Measurements from ENCODE around the gene TNK2. TPM values are rescaled to one million over a fixed set of nuclear protein-coding genes. Genes with fewer than 3 reads are reported as not detected.

TNK2 gene
- total and polyA plus RNA-seq, 2 donors (not counting 3 experiments of a cell fraction or from before 2014, with no cell fraction given): 18.6 to 71.6 TPM

DNA sequence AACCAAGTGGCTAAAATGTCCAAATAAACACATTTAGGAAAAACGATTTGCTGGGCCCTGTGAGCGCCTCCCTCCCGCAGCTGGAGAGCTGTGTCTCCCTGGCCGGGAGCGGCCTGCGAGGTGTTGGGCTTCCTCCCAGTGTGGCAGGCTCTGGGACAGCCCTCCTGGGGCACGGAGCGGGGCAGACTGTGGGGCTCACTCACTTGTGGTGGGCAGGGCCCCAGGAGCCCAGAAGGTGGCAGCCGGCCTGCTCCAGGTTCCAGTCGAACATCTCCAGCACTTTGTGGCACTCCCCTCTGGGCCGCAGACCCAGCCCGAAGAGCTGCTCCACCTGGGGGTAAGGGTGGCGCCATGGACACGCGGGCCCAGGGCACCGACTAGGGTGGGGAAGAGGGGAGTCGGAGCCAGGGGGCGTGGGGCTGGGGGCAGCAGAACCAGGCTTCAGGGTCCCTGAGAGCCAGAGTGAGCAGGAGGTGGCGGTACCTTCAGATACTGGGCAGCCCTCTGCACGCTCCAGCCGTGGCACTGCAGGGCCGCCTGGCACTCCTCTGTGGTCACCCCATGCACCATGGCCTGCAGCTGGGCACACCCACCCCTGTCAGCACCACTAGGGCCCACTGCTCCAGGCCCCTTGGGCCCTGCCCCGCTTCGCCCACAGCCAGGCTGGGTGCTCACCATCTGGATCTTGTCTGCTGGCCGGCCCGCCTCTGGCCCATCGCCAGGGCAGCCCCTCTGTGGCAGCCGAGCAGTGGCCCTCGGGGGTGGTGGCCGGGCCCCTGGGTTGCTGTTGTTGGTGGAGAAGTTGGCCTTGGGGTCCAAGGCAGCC lies 41.5 kb downstream of the TNK2 start:
- dilution Hi-C loops (cut with MboI; ENCODE audit: extremely low pct_ligation_motif_present, low sequenced_read_pairs) (no loop called here), intact Hi-C loops (cut with micrococcal nuclease) (no loop called here)

More for the DNA sequence above, 41.5 kb downstream of the TNK2 start:
- DNase-seq (ENCODE audit: low read depth, low spot score) (no peak), FAIRE-seq (no peak)
- CTCF ChIA-PET: interaction anchor here (8.6 kb wide), 1 partner anchor 27 kb away, joined by 67 read pairs; no protein-coding TSS in a partner anchor
- H3K9me1 ChIP-seq (replicated peaks; ENCODE audit: control insufficient read depth, extremely low read depth, insufficient read depth, low read length): no peaks in the 10 kb centered on the region
- H3K27me3 ChIP-seq (ENCODE audit: control insufficient read depth in 2 of 2, insufficient read depth in 2 of 2, low read length in 2 of 2): no peaks in the 10 kb centered on the region
- H3K36me3 ChIP-seq (ENCODE audit: control insufficient read depth in 2 of 2, extremely low read depth in 1 of 2, insufficient read depth in 2 of 2, low read length in 2 of 2): peaks cover 3 to 37% of the 10 kb centered on the region in 2 experiments
- H3K4me3 ChIP-seq (replicated peaks in 1 of 3; ENCODE audit: insufficient read depth in 1 of 3, low read depth in 1 of 3, low read length in 3 of 3): no peak overlapping the region
- no peak overlapping the region for H2AFZ ChIP-seq (ENCODE audit: low read depth, low read length)
- TF ChIP-seq EZH2 (IDR thresholded peaks at IDR 0.05; ENCODE audit: borderline replicate concordance, low read depth, low read length, severe bottlenecking) (no peak), MAX (IDR thresholded peaks at IDR 0.05; ENCODE audit: insufficient read depth, insufficient read length) (no peak), CTCF (IDR thresholded peaks at IDR 0.05; ENCODE audit: extremely low read depth in 1 of 2, insufficient read depth in 1 of 2, low read depth in 1 of 2, low read length in 2 of 2) (no peak), FOS (IDR thresholded peaks at IDR 0.05; ENCODE audit: borderline replicate concordance, insufficient read depth, low read length) (no peak), GATA2 (IDR thresholded peaks at IDR 0.05; ENCODE audit: insufficient read depth, insufficient read length, low read depth, low read length) (no peak), POLR2A (IDR thresholded peaks at IDR 0.05; ENCODE audit: low read depth, low read length) (no peak), JUN (IDR thresholded peaks at IDR 0.05; ENCODE audit: borderline replicate concordance, insufficient read depth, insufficient read length, low read depth) (no peak), MYC (IDR thresholded peaks at IDR 0.05; ENCODE audit: low read depth, low read length) (no peak), POLR2AphosphoS5 (IDR thresholded peaks at IDR 0.05; ENCODE audit: insufficient read depth, low read depth, low read length) (no peak)
- POLR2A ChIA-PET: no interaction called here
- no peaks in the 10 kb centered on the region for H3K9me3 ChIP-seq (replicated peaks; ENCODE audit: control insufficient read depth, insufficient read depth, low read length)
- no peaks in the 10 kb centered on the region for H3K79me2 ChIP-seq (ENCODE audit: control insufficient read depth, insufficient read depth, low read length)
- no TSS peak for BruUV-seq (replicated peaks)
- no peaks in the 10 kb centered on the region for H4K20me1 ChIP-seq (replicated peaks; ENCODE audit: control insufficient read depth, extremely low read depth, insufficient read depth, low read length)
- no peaks in the 10 kb centered on the region for H3K4me1 ChIP-seq (ENCODE audit: control insufficient read depth, extremely low read depth, insufficient read depth, low read length)
- no peak overlapping the region for H3K27ac ChIP-seq (ENCODE audit: insufficient read depth, low read depth, low read length)
- H3K9ac ChIP-seq (replicated peaks; ENCODE audit: extremely low read depth, insufficient read depth, low read length): no peak overlapping the region
- no peak overlapping the region for H3K4me2 ChIP-seq (ENCODE audit: insufficient read depth, low read length)

Data from endothelial cell of umbilical vein (primary cell).